ENCODE results near the gene ZNF641.

GRCh38 chr12:48334808-48335207, 15.9 kb downstream of the ZNF641 start:
- no peak for TF ChIP-seq POLR2A (IDR thresholded peaks at IDR 0.05)
- TF ChIP-seq CTCF (IDR thresholded peaks at IDR 0.05), result no peak
- TF ChIP-seq EP300 (IDR thresholded peaks at IDR 0.05), result no peak
- no peak for TF ChIP-seq POLR2AphosphoS5 (IDR thresholded peaks at IDR 0.05)
